Stimulated activated CD4-positive, alpha-beta T cell treated with anti-CD3 and anti-CD28 coated beads, Interleukin-1b, Interleukin-23, amount 100 ng/mL, for 24 hours (primary cell): ENCODE data around the gene UNKL.
A peak's percentile ranks its signal among the peaks of the same experiment; 100 is the strongest.

Source experiments
- DNase-seq, 4 experiments: peaks; one replicate each; pipeline ENCODE4 v3.0.0-alpha.2; 2020; ENCODE audit warnings: low read depth in 4 of 4, low spot score in 1 of 4

The UNKL gene

GRCh38 chr16:1407753-1408152 is 6.8 kb downstream of the UNKL start:
- no peak for DNase-seq

GRCh38 chr16:1403733-1404132 is 10.8 kb downstream of the UNKL start:
- no peak for DNase-seq

DNA sequence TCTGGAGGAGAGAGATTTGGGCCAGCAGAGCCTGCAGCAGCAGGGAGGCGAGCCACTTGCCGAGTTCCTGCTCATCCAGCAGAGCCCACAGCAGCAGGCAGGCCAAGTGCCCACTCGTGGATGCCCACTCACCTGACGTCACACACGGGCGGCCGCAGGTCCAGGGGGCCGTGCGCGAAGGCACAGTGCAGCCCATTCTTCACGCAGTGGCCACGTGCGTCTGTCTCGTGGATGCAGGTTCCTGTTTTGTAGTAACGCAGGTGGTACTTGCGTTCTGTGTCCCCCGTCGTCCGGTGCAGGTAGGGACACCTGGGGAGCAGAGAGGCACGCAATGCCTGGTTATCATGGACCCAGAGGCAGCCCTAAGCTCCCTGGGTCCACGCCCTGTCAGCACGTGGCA is 11.5 kb downstream of the UNKL start:
- DNase-seq: no peak

DNA sequence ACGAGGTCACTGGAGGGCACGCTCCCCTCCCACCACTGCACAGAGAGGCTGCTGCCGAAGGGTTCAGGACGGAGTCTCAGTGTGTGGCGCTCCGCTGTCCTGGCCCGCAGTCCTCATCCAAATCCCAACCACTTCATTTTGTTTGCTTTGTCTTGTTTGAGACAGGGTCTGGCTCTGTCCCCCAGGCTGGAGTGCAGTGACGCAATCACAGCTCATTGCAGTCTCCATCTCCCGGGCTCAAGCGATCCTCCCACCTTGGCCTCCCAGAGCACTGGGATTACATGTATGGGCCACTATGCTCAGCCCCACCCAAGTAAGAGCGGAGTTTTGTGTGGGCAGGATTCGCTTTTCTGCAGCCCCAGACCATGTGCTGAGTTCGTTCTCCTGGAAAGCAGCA is 12.7 kb downstream of the UNKL start:
- no peak for DNase-seq

GRCh38 chr16:1401061-1401757 is 13.3 kb downstream of the UNKL start:
- DNase-seq: no peak

- DNase-seq: no peak
These were observed 15.5 kb downstream of the UNKL start for GRCh38 chr16:1398826-1399581.

- DNase-seq: no peak
These were observed 16.2 kb downstream of the UNKL start for GRCh38 chr16:1398351-1398750.

- DNase-seq: no peak
These were observed 16.7 kb downstream of the UNKL start for GRCh38 chr16:1397779-1398178.

- no peak for DNase-seq
These were observed 19.0 kb downstream of the UNKL start for GRCh38 chr16:1395444-1396031.

- no peak for DNase-seq
These were observed 20.0 kb downstream of the UNKL start for GRCh38 chr16:1394367-1394951.

GRCh38 chr16:1393613-1394176 is 20.8 kb downstream of the UNKL start:
- DNase-seq: no peak

- DNase-seq: no peak
These were observed 21.7 kb downstream of the UNKL start for GRCh38 chr16:1392826-1393225.

- DNase-seq: no peak
These were observed 24.2 kb downstream of the UNKL start for GRCh38 chr16:1390239-1390779.

DNA sequence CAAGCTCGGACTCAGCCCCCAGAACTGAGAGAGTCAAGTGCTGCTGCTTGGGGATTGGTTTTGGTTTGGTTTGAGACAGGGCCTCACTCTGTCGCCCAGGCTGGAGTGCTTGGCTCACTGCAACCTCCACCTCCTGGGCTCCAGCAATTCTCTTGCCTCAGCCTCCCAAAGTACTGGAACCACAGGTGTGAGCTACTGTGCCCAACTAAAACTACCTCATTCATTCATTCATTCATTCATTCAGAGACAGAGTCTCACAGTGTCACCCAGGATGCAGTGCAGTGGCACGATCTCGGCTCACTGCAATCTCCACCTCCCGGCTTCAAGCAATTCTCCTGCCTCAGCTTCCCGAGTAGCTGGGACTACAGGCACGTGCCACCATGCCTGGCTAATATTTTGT is 24.7 kb downstream of the UNKL start:
- no peak for DNase-seq

DNA sequence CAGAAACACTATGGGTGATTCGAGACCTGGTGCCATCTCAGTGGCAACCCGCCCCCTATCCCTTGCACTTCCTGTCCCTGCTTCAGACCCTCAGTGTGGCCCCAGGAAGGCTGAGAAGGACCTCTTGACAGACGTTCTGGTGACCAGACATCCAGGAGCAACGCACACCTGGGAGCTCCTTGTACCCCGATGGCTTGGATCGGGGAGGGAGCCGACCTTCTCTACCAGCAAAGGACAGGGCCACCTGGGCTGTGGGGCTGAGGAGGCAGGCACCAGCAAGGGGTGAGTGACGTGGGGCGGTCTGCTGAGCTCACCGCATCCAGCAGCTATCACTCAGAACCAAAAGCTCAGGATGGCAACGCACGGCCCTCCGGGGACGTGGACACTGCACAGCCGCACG is 27.2 kb downstream of the UNKL start:
- DNase-seq: no peak

- DNase-seq: no peak
These were observed 29.3 kb downstream of the UNKL start for GRCh38 chr16:1385232-1385631.

GRCh38 chr16:1383556-1383955 is 30.9 kb downstream of the UNKL start:
- DNase-seq: no peak

- DNase-seq: no peak
These were observed 32.7 kb downstream of the UNKL start for GRCh38 chr16:1381612-1382406.

GRCh38 chr16:1380195-1380594 is 34.3 kb downstream of the UNKL start:
- no peak for DNase-seq

- DNase-seq: peak; percentile 53 to 70 (median 66)
These were observed 35.0 kb downstream of the UNKL start for GRCh38 chr16:1379304-1380076.
